ENCODE measurements around the gene DEUP1.

- no peak for TF ChIP-seq POLR2AphosphoS5 (IDR thresholded peaks at IDR 0.05)
- no peak for TF ChIP-seq POLR2A (IDR thresholded peaks at IDR 0.05)
- no peak for TF ChIP-seq CTCF (IDR thresholded peaks at IDR 0.05)
Observed at GRCh38 chr11:93348930-93349329, 18.4 kb downstream of the DEUP1 start.

Data from sigmoid colon (tissue), 4 donors.